Activated naive CD4-positive, alpha-beta T cell treated with anti-CD3 and anti-CD28 coated beads, Interleukin-2, amount 10 ng/mL, durations not matched to agents 7 days and 5 days (primary cell): ENCODE data around the gene OR13J1.

Experiments
- CTCF ChIA-PET: fragments of 350-600 bp; sonication (Branson Sonifier 250); formaldehyde crosslinking; loops from one replicate; lab custom pipeline; 2021; ENCODE audit warnings: antibody characterized with exemption; lab: Charles Lee
- DNase-seq: peaks from one replicate; pipeline ENCODE4 v3.0.0-alpha.2; 2020
- H3K27ac Mint-ChIP-seq: one replicate; pipeline ENCODE4 v1.8.0; 2021; ENCODE audit warnings: mild to moderate bottlenecking, moderate library complexity, mixed read lengths
- H3K27me3 Mint-ChIP-seq: one replicate; pipeline ENCODE4 v1.8.0; 2021; ENCODE audit warnings: mild to moderate bottlenecking, mixed read lengths
- H3K36me3 Mint-ChIP-seq: one replicate; pipeline ENCODE4 v1.8.0; 2021; ENCODE audit warnings: mixed read lengths
- H3K4me1 Mint-ChIP-seq: one replicate; pipeline ENCODE4 v1.8.0; 2021; ENCODE audit warnings: mixed read lengths
- H3K4me3 Mint-ChIP-seq: one replicate; pipeline ENCODE4 v1.8.0; 2021; ENCODE audit warnings: mild to moderate bottlenecking, moderate library complexity, mixed read lengths
- H3K9me3 Mint-ChIP-seq: one replicate; pipeline ENCODE4 v1.8.0; 2021; ENCODE audit warnings: mixed read lengths

The OR13J1 gene

DNA sequence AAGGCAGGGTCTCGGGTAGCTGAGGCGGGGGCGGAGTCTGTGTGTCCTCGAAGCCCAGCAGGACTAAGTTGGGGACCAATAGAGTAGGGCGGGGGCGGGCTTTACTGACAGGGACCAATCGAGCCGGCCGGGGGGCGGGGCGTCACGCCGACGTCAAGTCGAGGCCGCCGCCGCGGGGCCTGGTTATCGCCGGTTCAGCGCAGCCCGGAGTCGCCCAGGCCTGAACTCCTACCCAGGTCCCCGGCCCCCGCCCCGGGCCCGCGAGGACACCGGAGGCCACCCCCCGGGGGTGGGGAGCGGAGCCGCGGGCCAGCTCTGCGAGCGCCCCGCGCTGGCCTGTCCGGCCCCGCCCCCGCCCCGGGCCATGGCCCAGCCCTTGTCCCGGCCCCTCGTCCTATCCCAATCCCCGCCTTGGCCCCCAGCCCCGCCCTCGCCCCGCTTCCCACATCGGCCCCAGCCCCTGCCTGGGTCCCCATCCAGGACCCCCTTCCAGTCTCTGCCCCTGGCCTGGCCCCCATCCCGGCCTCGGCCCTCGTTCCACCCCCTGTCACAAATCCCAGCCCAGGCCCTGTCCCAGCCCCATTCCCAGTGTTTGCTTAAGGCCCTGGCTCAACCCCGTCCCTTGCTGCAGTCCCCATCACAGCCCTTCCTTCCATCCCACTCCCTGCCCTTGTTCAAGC is 41.0 kb downstream of the OR13J1 start, which contains the start of gene TMEM8B:
TMEM8B (plus strand) TSS at position 145 of the 680 bp plus-strand sequence; CDS start at position 365, 220 bp downstream.
- Mint-ChIP-seq H3K27ac (peak within 1 kb of the TSS; percentile 78), H3K9me3 (no peaks in the 10 kb centered on the region), H3K36me3 (no peaks in the 10 kb centered on the region), H3K4me1 (peaks cover 34% of the 10 kb centered on the region), H3K4me3 (peak within 1 kb of the TSS; percentile 91), H3K27me3 (peaks cover 33% of the 10 kb centered on the region)
- peak; percentile 97 for DNase-seq
- CTCF ChIA-PET: interaction anchor here (1.3 to 5.6 kb wide), 3 partner anchors 13 to 52 kb away, joined by 3 to 61 read pairs (median 3); no protein-coding TSS in a partner anchor

DNA sequence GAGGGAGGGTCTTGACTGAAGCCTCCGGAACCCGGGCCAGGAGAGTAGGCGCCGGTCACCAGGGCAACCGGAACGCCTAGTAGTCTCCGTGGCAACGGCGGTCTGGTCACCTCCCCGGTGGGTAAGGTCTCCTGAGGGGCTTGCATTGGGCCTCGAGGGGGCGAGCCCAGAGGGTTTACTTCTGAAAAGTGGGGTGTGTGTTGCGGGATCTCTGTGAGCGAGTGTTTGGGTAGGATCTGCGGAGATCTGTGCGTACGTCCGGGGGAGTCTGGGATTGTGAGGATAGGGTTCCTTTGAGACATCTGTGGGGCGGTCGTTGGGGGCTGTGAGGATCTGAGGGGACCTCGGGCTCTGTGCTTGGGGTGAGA is 41.5 kb downstream of the OR13J1 start, which contains the start of gene FAM221B:
FAM221B (minus strand) TSS at position 17 of the 368 bp plus-strand sequence. CDS start 2,571 bp downstream, outside the sequence.
- CTCF ChIA-PET: interaction anchor here (1.3 to 7.6 kb wide), 4 partner anchors 13 to 53 kb away, joined by 3 to 97 read pairs (median 32); no protein-coding TSS in a partner anchor
- DNase-seq: no peak
- no peaks in the 10 kb centered on the region for H3K36me3 Mint-ChIP-seq
- H3K4me1 Mint-ChIP-seq: peaks cover 34% of the 10 kb centered on the region
- peak within 1 kb of the TSS; percentile 78 for H3K27ac Mint-ChIP-seq
- peaks cover 33% of the 10 kb centered on the region for H3K27me3 Mint-ChIP-seq
- peak within 1 kb of the TSS; percentile 91 for H3K4me3 Mint-ChIP-seq
- H3K9me3 Mint-ChIP-seq: no peaks in the 10 kb centered on the region

DNA sequence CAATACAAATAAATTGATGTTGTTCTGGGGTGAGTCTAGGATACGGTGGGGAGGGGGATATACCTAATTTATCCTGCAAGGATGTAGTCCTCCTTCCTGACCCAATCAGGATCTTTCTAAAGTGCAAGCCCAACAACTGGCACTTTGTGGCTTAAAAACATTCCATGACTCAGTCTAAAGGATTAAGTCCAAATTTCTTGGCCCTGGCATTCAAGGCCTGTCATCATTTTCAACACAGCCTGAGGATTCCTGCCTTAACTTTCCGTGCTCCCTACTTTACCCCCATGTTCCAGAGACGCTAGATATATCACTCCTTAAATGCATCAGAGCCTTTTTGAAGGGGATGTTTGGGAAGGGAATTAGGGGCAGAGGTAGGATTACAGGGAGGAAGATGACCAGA is 42.7 kb downstream of the OR13J1 start:
- Mint-ChIP-seq H3K9me3 (no peaks in the 10 kb centered on the region), H3K36me3 (no peaks in the 10 kb centered on the region), H3K4me1 (peaks cover 30% of the 10 kb centered on the region), H3K4me3 (peak overlapping the region; percentile 91), H3K27me3 (peaks cover 36% of the 10 kb centered on the region), H3K27ac (no peak overlapping the region)
- no peak for DNase-seq
- CTCF ChIA-PET: interaction anchor here (2.0 to 7.6 kb wide), 4 partner anchors 13 to 54 kb away, joined by 9 to 97 read pairs (median 38); partner anchors contain the start of gene HINT2

DNA sequence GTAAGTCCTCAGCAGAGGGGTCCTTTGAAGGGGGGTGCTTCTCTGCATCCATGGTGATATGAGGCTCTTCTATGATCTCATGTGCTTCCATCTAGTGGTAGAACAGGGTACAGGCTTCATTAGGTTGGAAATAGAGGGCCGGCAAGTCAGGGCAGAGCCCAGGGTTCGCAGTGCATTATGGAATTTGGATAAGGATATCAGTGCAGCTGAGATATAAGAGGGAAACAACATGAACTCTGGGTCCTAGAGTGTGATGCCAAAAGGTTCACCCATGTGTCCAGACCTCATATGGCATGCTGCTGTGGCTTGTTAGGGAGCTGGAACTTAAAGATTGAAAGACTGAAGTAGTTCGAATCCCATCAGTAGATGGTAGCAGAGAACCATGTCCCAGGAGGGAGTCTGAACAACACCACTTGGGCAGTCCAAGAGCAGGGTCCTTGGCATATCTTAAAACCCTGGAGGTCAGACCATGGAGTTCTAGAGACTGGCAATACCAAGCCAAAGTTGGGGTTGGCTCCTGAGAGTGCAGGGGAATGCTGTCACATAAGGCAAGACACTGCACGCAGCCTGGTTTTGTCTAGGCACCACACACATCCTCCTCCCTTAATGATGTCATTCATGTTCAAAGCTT is 44.0 kb downstream of the OR13J1 start:
- H3K9me3 Mint-ChIP-seq: no peaks in the 10 kb centered on the region
- CTCF ChIA-PET: interaction anchor here (0.7 to 7.6 kb wide), 32 partner anchors 10 to 715 kb away, joined by 3 to 97 read pairs (median 4); partner anchors contain the start of genes CCDC107, GBA2, HINT2 and RGP1
- H3K27ac Mint-ChIP-seq: no peak overlapping the region
- H3K27me3 Mint-ChIP-seq: peaks cover 41% of the 10 kb centered on the region
- peak; percentile 49 for DNase-seq
- peaks cover 30% of the 10 kb centered on the region for H3K4me1 Mint-ChIP-seq
- H3K4me3 Mint-ChIP-seq: no peak overlapping the region
- H3K36me3 Mint-ChIP-seq: no peaks in the 10 kb centered on the region

DNA sequence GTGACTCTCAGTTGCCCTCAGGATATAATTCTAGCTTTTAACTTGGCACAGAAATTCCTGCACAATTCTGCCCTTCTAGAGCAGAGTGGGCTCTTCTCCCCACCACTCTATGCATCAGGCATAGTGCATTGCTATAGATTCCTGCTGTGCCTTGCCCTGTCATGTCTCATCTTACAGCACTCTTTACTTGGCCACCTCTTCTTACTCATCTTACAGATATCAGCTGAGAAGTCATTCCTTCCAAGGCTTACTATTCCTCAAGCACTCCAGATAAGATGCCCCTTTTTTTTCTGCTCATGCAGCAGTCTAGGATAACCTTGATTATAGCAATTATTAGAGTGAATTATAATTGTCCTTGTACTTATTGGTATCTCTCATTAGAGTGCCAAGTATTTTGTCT is 47.3 kb downstream of the OR13J1 start:
- no peak overlapping the region for H3K4me3 Mint-ChIP-seq

DNA sequence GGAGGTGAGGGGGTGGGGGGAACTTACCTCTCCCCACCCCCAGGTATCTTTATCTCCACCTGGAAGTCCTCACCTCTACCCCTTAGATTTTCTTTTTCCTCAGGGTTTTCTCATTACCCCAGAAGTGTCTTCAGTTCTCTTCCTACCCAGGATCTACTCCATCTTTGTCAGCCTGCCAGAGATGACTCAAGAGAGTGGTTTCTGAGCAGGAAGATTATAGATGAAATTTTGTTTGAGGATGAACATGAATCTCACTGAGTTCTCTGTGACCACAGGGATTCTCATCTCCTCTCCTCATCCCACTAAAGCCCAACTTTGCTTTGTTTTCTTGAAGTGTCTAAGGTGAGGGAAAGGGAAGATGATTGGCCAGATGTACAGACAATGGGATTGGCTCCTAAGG is 50.1 kb downstream of the OR13J1 start:
- Mint-ChIP-seq H3K36me3 (peaks cover 3% of the 10 kb centered on the region), H3K27ac (no peak overlapping the region), H3K27me3 (peaks cover 48% of the 10 kb centered on the region), H3K4me1 (peaks cover 6% of the 10 kb centered on the region), H3K9me3 (peaks cover 3% of the 10 kb centered on the region), H3K4me3 (no peak overlapping the region)
- CTCF ChIA-PET: no interaction called here
- no peak for DNase-seq

More for the DNA sequence above, 47.3 kb downstream of the OR13J1 start:
- Mint-ChIP-seq H3K9me3 (no peaks in the 10 kb centered on the region), H3K27me3 (peaks cover 47% of the 10 kb centered on the region), H3K27ac (no peak overlapping the region), H3K4me1 (peaks cover 12% of the 10 kb centered on the region), H3K36me3 (no peaks in the 10 kb centered on the region)
- CTCF ChIA-PET: interaction anchor here (0.5 to 7.6 kb wide), 3 partner anchors 35 to 88 kb away, joined by 3 to 97 read pairs (median 3); no protein-coding TSS in a partner anchor
- no peak for DNase-seq
